Measurements from ENCODE around the gene PLCB1. TPM values are rescaled to one million over a fixed set of nuclear protein-coding genes. Genes with fewer than 3 reads are reported as not detected.
A peak's percentile ranks its signal among the peaks of the same experiment; 100 is the strongest.

The PLCB1 gene
- polyA plus RNA-seq, 1 experiment: 13.5 TPM

DNA sequence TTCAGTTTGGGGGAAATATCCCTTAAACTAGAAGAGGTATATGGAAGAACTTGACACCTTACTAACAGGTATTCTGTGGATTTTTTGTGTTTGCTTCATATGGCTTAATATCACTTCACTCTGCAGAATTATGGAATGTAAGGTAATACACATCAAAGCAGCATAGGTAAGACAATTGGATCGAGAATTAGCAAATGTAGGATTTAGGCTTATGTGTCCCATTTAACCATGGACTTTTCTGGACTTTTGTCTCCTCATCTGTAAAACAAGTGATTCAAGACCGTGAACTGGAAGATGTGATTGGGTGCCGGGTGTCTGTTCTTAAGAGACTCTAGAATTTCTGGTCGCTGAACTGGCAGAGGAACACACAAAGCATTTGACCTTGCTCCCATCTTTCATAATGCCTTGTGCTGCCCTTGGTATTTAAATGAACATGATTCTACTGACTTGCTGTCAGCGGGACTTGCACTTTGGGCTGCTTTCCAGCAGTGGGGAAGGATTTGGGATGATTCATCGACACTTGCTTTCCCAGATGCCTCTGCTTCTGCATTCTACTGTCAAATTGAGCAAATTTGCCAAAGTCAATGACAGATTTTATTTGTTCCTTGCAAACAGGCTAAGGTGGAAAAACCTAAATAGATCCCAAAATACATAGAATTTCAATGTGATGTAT is 199.8 kb downstream of the PLCB1 start:
- Histone ChIP-seq H3K36me3 (ENCODE audit: control insufficient read depth, insufficient read depth, low read length) (no peaks in the 10 kb centered on the region), H3K4me3 (ENCODE audit: low read depth, low read length) (no peak overlapping the region), H3K27me3 (ENCODE audit: control insufficient read depth, insufficient read depth, low read length) (no peaks in the 10 kb centered on the region)
- ChIA-PET POLR2A (no interaction called here), CTCF (interaction anchor here (0.6 kb wide), 1 partner anchor 23 kb away, joined by 3 read pairs; no protein-coding TSS in a partner anchor)
- no peak for TF ChIP-seq CTCF (IDR thresholded peaks at IDR 0.05; ENCODE audit: insufficient read depth, low read depth, low read length)
- DNase-seq (ENCODE audit: low read depth): peak; percentile 8

DNA sequence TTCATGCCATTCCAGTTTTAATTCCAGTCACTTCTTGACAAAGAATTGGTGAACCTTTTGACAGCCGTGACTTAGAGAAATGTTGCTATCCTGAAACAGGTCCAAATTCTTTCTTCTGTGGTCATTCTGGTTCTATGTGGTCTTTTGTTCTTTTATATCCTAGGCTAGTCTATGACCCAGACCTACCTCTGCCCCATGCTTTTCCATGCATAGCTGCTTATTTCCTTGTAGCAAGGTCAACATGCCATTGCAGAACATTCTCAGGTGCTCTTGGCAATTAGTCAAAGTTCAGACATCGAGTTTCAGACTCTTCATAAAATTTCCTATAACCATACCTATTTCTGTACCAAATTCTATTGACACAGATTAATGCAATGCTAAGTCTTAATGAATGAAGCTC is 202.6 kb downstream of the PLCB1 start:
- no peak for TF ChIP-seq CTCF (IDR thresholded peaks at IDR 0.05; ENCODE audit: insufficient read depth, low read depth, low read length)

DNA sequence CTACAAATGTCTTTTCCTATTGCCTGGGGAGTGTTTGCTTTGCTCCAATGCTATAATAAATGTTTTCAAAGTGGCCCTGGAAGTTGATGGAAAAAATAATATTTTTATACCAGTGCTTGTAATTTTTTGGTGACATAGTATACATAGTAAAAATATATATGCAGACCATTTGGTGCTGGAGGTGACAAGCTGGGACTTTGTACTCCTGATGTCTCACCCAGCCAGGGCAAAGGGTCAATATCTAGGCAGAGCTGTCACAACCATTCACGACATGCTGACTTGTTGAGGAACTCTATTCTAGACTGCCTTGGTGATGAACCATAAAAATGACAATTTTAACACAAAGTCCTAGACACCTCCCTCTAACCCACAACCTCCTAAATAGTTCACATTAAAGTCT is 203.0 kb downstream of the PLCB1 start:
- no peak overlapping the region for H3K4me3 ChIP-seq (ENCODE audit: low read depth, low read length)
- no peaks in the 10 kb centered on the region for H3K36me3 ChIP-seq (ENCODE audit: control insufficient read depth, insufficient read depth, low read length)
- DNase-seq (ENCODE audit: low read depth): no peak
- H3K27me3 ChIP-seq (ENCODE audit: control insufficient read depth, insufficient read depth, low read length): no peaks in the 10 kb centered on the region
- POLR2A ChIA-PET: no interaction called here
- CTCF ChIA-PET: interaction anchor here (0.8 to 1.4 kb wide), 2 partner anchors 9 to 13 kb away, joined by 3 to 5 read pairs; no protein-coding TSS in a partner anchor
- no peak for TF ChIP-seq CTCF (IDR thresholded peaks at IDR 0.05; ENCODE audit: insufficient read depth, low read depth, low read length)

More for the DNA sequence above, 202.6 kb downstream of the PLCB1 start:
- Histone ChIP-seq H3K36me3 (ENCODE audit: control insufficient read depth, insufficient read depth, low read length) (no peaks in the 10 kb centered on the region), H3K27me3 (ENCODE audit: control insufficient read depth, insufficient read depth, low read length) (no peaks in the 10 kb centered on the region), H3K4me3 (ENCODE audit: low read depth, low read length) (no peak overlapping the region)
- DNase-seq (ENCODE audit: low read depth): no peak
- POLR2A ChIA-PET: no interaction called here
- CTCF ChIA-PET: interaction anchor here (0.8 to 1.4 kb wide), 2 partner anchors 9 to 12 kb away, joined by 3 to 5 read pairs; no protein-coding TSS in a partner anchor

GRCh38 chr20:8335495-8336195 is 203.6 kb downstream of the PLCB1 start:
- ChIA-PET POLR2A (no interaction called here), CTCF (interaction anchor here (0.8 to 1.4 kb wide), 2 partner anchors 10 to 13 kb away, joined by 3 to 5 read pairs; no protein-coding TSS in a partner anchor)
- Histone ChIP-seq H3K27me3 (ENCODE audit: control insufficient read depth, insufficient read depth, low read length) (no peaks in the 10 kb centered on the region), H3K4me3 (ENCODE audit: low read depth, low read length) (no peak overlapping the region), H3K36me3 (ENCODE audit: control insufficient read depth, insufficient read depth, low read length) (no peaks in the 10 kb centered on the region)
- no peak for DNase-seq (ENCODE audit: low read depth)
- TF ChIP-seq CTCF (IDR thresholded peaks at IDR 0.05; ENCODE audit: insufficient read depth, low read depth, low read length): no peak

- Histone ChIP-seq H3K36me3 (ENCODE audit: control insufficient read depth, insufficient read depth, low read length) (no peaks in the 10 kb centered on the region), H3K27me3 (ENCODE audit: control insufficient read depth, insufficient read depth, low read length) (no peaks in the 10 kb centered on the region), H3K4me3 (ENCODE audit: low read depth, low read length) (no peak overlapping the region)
- no peak for DNase-seq (ENCODE audit: low read depth)
- CTCF ChIA-PET: no interaction called here
- POLR2A ChIA-PET: no interaction called here
- TF ChIP-seq CTCF (IDR thresholded peaks at IDR 0.05; ENCODE audit: insufficient read depth, low read depth, low read length): no peak
Measured at GRCh38 chr20:8339349-8339748, 207.3 kb downstream of the PLCB1 start.

Data from BJ (cell line).